ENCODE data around the gene ACSL6. TPM values are rescaled to one million over a fixed set of nuclear protein-coding genes. Genes with fewer than 3 reads are reported as not detected.

ACSL6 gene
- polyA plus RNA-seq, 2 of the 4 experiments (the other 2 are of a cell fraction), result 0.06 to 0.09 TPM

GRCh38 chr5:131947445-131947844 is 64.0 kb downstream of the ACSL6 start:
- H3K4me3 ChIP-seq, result no peak overlapping the region
- no peaks in the 10 kb centered on the region for H3K4me1 ChIP-seq
- no peak for FAIRE-seq
- DNase-seq (ENCODE audit: low read depth in 1 of 2, low spot score in 1 of 2), result no peak
- H3K4me2 ChIP-seq, result no peak overlapping the region
- ChIA-PET POLR2A (no interaction called here), CTCF (no interaction called here)
- no peak overlapping the region for H3K27ac ChIP-seq
- no peaks in the 10 kb centered on the region for H3K9me3 ChIP-seq
- TF ChIP-seq GATA3 (IDR thresholded peaks at IDR 0.05; ENCODE audit: borderline replicate concordance) (no peak), BHLHE40 (IDR thresholded peaks at IDR 0.05; ENCODE audit: low read depth, low read length) (no peak), PBX3 (IDR thresholded peaks at IDR 0.05) (no peak), HOXA7 (CRISPR knock-in tag; IDR thresholded peaks at IDR 0.05) (no peak), RFX5 (IDR thresholded peaks at IDR 0.05) (no peak), KDM5A (IDR thresholded peaks at IDR 0.05) (no peak), CHD2 (IDR thresholded peaks at IDR 0.05; ENCODE audit: low read length, partially characterized antibody) (no peak), EP300 (IDR thresholded peaks at IDR 0.05) (no peak), E2F6 (IDR thresholded peaks at IDR 0.05; ENCODE audit: borderline replicate concordance, low read depth) (no peak), PHF8 (IDR thresholded peaks at IDR 0.05; ENCODE audit: borderline replicate concordance, low read depth) (no peak), CBX2 (IDR thresholded peaks at IDR 0.05; ENCODE audit: borderline replicate concordance, low read depth) (no peak), CBX8 (IDR thresholded peaks at IDR 0.05) (no peak)
- 3% methylated on average over 2 of the region's 2 CpGs for WGBS (ENCODE audit: missing lambda C conversion rate)
- ATAC-seq, result no peak

GRCh38 chr5:131945551-131946168 is 65.8 kb downstream of the ACSL6 start, which contains the start of gene MEIKIN:
MEIKIN (minus strand) TSS chr5:131945663; CDS start chr5:131945505, 158 bp downstream.
- Histone ChIP-seq H3K4me1 (no peaks in the 10 kb centered on the region), H3K4me2 (no peak within 1 kb of the TSS), H3K4me3 (no peak within 1 kb of the TSS), H3K9me3 (no peaks in the 10 kb centered on the region), H3K27ac (no peak within 1 kb of the TSS)
- no peak for DNase-seq (ENCODE audit: low read depth in 1 of 2, low spot score in 1 of 2)
- ChIA-PET POLR2A (no interaction called here), CTCF (interaction anchor here (1.2 kb wide), 1 partner anchor 9 kb away, joined by 3 read pairs; no protein-coding TSS in a partner anchor)
- TF ChIP-seq ZC3H11A (IDR thresholded peaks at IDR 0.05) (no peak), FOSB (CRISPR knock-in tag; IDR thresholded peaks at IDR 0.05) (no peak), ESRRA (IDR thresholded peaks at IDR 0.05; ENCODE audit: borderline replicate concordance, low read length) (no peak), NPAS2 (CRISPR knock-in tag; IDR thresholded peaks at IDR 0.05; ENCODE audit: borderline replicate concordance) (no peak), SMC3 (IDR thresholded peaks at IDR 0.05) (no peak), HMGXB4 (CRISPR knock-in tag; IDR thresholded peaks at IDR 0.05; ENCODE audit: borderline replicate concordance) (no peak), SREBF2 (IDR thresholded peaks at IDR 0.05) (no peak), BCL3 (IDR thresholded peaks at IDR 0.05) (no peak), NR3C1 (IDR thresholded peaks at IDR 0.05) (no peak), CHD2 (IDR thresholded peaks at IDR 0.05; ENCODE audit: low read length, partially characterized antibody) (no peak), E2F6 (IDR thresholded peaks at IDR 0.05; ENCODE audit: borderline replicate concordance, low read depth) (no peak), ZFP36 (IDR thresholded peaks at IDR 0.05; ENCODE audit: borderline replicate concordance, partially characterized antibody) (no peak)
- no peak for FAIRE-seq
- no peak for ATAC-seq
- WGBS (ENCODE audit: missing lambda C conversion rate), result 89% methylated on average over 24 of the region's 24 CpGs
